ENCODE measurements around the gene CADM4. TPM values are rescaled to one million over a fixed set of nuclear protein-coding genes. Genes with fewer than 3 reads are reported as not detected.

The CADM4 gene
- total RNA-seq, 4 donors from 2014 or later: 31.6 to 67.9 (median 46.9) TPM

GRCh38 chr19:43626838-43627237, 12.8 kb downstream of the CADM4 start:
- no peak for TF ChIP-seq EP300 (IDR thresholded peaks at IDR 0.05)
- no peak for TF ChIP-seq CTCF (IDR thresholded peaks at IDR 0.05)
- TF ChIP-seq POLR2AphosphoS5 (IDR thresholded peaks at IDR 0.05): no peak
- no peak for TF ChIP-seq POLR2A (IDR thresholded peaks at IDR 0.05; ENCODE audit: low read depth)
- peaks cover 0 to 35% (median 11%) of the 10 kb centered on the region in 4 donors for H3K36me3 ChIP-seq
- no peaks in the 10 kb centered on the region for H3K4me1 ChIP-seq
- 68% methylated on average over 17 of the region's 17 CpGs for WGBS
- DNase-seq (ENCODE audit: extremely low spot score): no peak
- no peaks in the 10 kb centered on the region for H3K27me3 ChIP-seq
- no peak overlapping the region for H3K4me3 ChIP-seq
- intact Hi-C loops (cut with DNase I): no loop called here
- no peaks in the 10 kb centered on the region for H3K9me3 ChIP-seq
- no peak overlapping the region for H3K27ac ChIP-seq (replicated peaks in 1 of 4)

- no peaks in the 10 kb centered on the region for H3K27me3 ChIP-seq
- H3K27ac ChIP-seq (replicated peaks in 1 of 4): no peak overlapping the region
- peaks cover 0 to 35% (median 11%) of the 10 kb centered on the region in 4 donors for H3K36me3 ChIP-seq
- H3K9me3 ChIP-seq: no peaks in the 10 kb centered on the region
- H3K4me1 ChIP-seq: peaks cover 0 to under 1% (median 0%) of the 10 kb centered on the region in 4 donors
- 81% methylated on average over 30 of the region's 32 CpGs for WGBS
- H3K4me3 ChIP-seq: no peak overlapping the region
- intact Hi-C loops (cut with DNase I): no loop called here
- TF ChIP-seq CTCF (IDR thresholded peaks at IDR 0.05) (no peak), POLR2AphosphoS5 (IDR thresholded peaks at IDR 0.05) (no peak), POLR2A (IDR thresholded peaks at IDR 0.05; ENCODE audit: low read depth) (no peak), EP300 (IDR thresholded peaks at IDR 0.05) (no peak)
- DNase-seq (ENCODE audit: extremely low spot score): no peak
These were observed 13.6 kb downstream of the CADM4 start for GRCh38 chr19:43625918-43626579.

- 53% methylated on average over 12 of the region's 30 CpGs for WGBS
- no peak overlapping the region for H3K27ac ChIP-seq (replicated peaks in 1 of 4)
- no peaks in the 10 kb centered on the region for H3K9me3 ChIP-seq
- H3K4me3 ChIP-seq: no peak overlapping the region
- intact Hi-C loops (cut with DNase I): no loop called here
- DNase-seq (ENCODE audit: extremely low spot score): no peak
- no peaks in the 10 kb centered on the region for H3K27me3 ChIP-seq
- H3K36me3 ChIP-seq: peaks cover 0 to 35% (median 11%) of the 10 kb centered on the region in 4 donors
- TF ChIP-seq POLR2AphosphoS5 (IDR thresholded peaks at IDR 0.05): no peak
- TF ChIP-seq POLR2A (IDR thresholded peaks at IDR 0.05; ENCODE audit: low read depth): no peak
- TF ChIP-seq CTCF (IDR thresholded peaks at IDR 0.05): no peak
- TF ChIP-seq EP300 (IDR thresholded peaks at IDR 0.05): no peak
- H3K4me1 ChIP-seq: peaks cover 7 to 11% (median 7%) of the 10 kb centered on the region in 4 donors
These were observed 14.7 kb downstream of the CADM4 start for GRCh38 chr19:43624933-43625332.

GRCh38 chr19:43623889-43624670, 15.6 kb downstream of the CADM4 start:
- DNase-seq (ENCODE audit: extremely low spot score): no peak
- intact Hi-C loops (cut with DNase I): no loop called here
- peaks cover 8 to 13% (median 9%) of the 10 kb centered on the region in 4 donors for H3K4me1 ChIP-seq
- TF ChIP-seq EP300 (IDR thresholded peaks at IDR 0.05): no peak
- no peak for TF ChIP-seq POLR2AphosphoS5 (IDR thresholded peaks at IDR 0.05)
- no peak for TF ChIP-seq CTCF (IDR thresholded peaks at IDR 0.05)
- no peak for TF ChIP-seq POLR2A (IDR thresholded peaks at IDR 0.05; ENCODE audit: low read depth)
- peaks cover 0 to 35% (median 11%) of the 10 kb centered on the region in 4 donors for H3K36me3 ChIP-seq
- no peaks in the 10 kb centered on the region for H3K27me3 ChIP-seq
- H3K27ac ChIP-seq (replicated peaks in 1 of 4): no peak overlapping the region
- no peaks in the 10 kb centered on the region for H3K9me3 ChIP-seq
- no peak overlapping the region for H3K4me3 ChIP-seq
- WGBS: 89% methylated on average over 33 of the region's 35 CpGs

All from esophagus muscularis mucosa (tissue), 4 donors.